NCI-H446 (cell line): ENCODE data around the gene POMGNT1.

ENCODE experiments used
- DNase-seq, 2 experiments: peaks; one replicate each; lab custom pipeline; 2025; lab: John Stamatoyannopoulos, UW

Gene POMGNT1

DNA sequence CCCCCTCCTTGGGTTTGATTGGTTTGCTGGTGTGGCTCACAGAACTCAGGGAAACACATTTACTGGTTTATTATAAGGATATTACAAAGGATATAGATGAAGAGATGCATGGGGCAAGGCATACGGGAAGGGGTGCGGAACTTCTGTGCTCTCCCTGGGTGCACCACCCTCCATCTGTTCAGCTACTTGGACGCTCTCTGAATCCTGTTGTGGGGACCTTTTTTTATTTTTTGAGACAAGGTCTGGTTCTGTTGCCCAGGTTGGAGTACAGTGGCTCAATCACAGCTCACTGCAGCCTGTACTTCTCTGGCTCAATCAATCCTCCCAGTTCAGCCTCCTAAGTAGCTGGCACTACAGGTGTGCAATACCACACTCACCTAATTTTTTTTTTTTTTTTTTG, 12.3 kb upstream of the POMGNT1 start:
- DNase-seq, result no peak

DNA sequence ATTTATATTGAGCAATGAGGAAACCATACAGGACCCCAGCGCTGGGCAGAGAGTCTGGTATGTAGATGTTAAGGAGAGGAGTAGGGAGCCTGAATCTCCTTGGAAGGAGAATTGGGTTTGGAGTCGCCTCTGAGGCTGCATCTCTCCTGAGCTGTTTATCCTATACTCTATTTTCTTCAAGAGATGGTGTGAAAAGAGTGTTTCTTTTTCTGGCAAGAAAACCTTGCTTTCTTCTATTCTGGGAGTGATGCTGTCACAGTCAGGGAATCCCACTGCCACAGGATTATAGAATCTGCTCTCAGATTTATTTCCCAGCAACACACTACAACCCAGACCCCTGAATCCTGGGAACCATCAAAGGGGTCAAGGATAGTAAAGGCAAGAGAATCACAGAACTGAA, 8.2 kb upstream of the POMGNT1 start:
- no peak for DNase-seq

DNA sequence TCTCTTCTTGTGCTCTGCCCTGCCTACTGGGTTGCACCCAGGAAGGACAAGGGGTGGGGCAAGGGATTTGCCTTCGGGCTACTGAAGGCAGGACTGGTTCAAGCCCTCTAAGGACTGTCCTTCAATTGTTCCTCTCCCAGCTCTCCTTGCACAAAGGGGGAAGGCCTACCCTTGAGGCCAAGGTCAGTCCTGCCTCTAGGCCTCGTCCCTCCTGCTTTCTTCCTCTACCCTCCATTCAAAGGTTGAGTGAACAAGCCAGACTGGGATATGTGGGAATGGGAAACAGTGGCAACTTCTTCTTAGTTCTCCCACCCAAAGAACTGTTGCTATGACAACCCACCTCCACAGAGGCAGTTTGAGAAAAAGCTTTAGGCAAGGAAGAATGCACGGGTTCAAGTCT, 7.6 kb upstream of the POMGNT1 start:
- DNase-seq, result no peak

DNA sequence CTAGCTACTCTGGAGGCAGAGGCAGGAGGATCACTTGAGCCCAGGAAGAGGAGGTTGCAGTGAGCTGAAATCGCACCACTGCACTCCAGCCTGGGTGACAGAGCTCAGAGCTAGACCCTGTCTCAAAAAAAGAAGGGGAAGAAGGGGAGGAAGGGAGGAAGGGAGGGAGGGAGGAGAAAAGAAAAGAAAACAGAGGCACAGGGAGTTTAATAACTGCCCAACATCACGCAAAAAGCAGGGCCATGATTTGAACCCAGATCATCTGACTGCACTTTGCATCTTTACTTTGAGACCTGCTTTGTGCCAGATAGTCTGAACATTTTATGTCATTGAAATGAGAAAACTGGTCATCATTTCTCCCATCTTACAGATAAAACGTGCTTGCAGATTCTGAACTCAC, 6.9 kb upstream of the POMGNT1 start:
- DNase-seq, result no peak

DNA sequence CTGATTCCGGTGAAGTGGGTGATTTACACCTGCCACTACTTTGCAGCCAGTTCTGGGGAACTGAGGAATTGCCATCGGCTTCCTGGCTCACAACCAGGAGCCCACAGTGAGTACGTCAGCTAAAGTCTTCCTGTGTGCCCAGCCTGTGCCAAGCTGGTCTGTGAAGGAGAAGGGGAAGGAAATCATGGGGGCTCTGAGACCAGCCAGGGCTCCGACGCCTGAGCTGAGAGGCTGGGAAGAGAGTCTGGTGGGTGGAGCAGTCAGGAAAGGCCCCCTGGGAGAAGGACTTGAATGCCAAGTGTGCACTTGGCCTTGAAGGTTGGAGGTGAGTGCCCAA, 6.1 kb upstream of the POMGNT1 start:
- no peak for DNase-seq

DNA sequence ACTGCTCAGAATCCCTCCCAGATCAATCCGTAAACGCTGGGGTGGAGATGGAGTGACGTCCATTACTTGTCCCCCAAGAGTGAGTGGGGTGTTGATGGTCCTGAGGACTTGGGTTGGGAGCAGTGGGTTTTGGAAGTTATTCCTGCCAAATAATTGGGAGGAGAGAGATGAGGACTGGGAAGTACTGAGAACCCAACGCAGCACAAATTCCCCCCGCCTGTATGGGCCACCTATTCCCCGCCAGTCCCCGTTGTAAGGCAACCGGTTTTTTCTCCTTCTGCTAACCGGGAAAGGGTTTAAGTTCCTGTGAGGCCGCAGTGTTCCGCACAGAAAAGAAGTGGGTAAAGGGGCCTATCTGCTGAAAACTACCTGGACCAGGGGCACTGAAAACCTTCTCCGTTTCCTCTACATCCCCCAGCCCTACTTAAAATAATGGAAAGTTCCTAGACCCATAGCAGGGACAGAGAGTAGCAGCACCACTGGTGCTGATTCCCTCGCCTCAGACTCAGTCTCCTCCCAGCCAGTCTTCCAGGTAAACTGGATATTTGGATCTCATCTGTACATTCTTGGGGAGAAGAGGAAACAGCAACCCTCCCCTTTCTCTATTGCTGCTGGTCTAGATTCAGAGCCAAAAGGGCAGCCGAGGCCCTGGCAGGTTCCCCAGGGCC, 5.6 kb upstream of the POMGNT1 start:
- DNase-seq, result no peak

DNA sequence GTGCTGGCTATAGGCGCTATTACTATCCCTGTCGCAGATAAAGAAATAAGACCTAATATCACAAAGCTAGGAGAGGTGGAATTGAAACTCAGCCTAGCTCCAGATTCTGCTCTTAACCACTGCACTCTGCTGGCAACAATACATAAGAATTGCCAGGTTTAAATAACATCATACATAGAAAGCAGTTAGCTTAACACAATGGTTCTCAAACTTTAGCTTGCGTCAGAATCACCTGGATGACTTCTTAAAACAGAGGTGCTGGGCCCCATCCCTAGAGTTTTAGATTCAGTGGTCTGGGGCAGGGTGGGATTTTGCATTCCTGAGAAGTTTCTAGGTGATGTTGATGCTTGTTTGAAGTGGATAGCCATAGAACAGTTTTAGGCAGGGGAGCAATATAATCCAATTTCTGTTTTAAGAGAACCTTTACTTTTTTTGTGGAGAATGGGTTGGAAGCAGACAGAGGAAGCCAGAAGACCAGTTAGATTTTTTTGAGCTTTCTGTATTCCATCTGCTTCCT, 1.1 kb upstream of the POMGNT1 start:
- no peak for DNase-seq

DNA sequence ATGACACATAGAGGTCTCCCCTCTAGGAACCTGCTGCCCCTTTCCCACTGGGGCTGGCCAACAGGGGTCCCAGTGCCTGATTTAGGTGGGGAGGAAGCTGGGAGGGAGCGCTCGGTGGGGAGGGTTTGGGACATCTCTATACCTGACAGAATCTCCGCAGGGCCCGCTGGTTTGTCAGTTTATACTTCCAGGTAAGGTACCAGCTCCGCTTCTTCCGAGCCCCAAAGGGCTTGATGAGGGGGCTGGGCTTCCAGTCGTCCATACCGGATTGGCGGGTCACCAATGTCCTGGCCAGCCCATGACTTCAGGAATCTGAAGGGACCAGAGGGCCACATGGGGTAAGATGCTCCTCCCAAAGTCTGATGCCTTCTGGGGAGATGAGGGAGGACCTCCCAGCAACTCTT, 672 bp downstream of the POMGNT1 start:
- no peak for DNase-seq

DNA sequence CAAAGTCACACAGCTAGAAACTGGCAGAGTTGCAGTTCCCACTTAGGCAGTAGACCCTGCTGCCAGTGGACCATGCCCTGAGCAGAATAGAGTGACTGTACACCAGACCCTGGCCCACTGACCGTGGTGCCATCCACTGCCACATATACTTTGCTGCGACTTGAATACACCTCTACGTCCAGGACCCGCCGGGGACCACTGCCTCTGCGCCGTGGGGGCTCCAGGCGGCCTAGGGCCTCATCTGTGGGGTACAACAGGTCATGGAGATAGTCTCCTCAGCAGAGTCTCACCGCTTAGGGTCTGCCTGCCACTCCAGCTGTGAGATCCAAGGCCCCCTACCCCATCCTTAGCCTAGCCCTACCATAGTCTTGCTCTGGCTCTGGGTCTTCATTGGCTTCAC, 1.6 kb downstream of the POMGNT1 start:
- DNase-seq, result no peak

DNA sequence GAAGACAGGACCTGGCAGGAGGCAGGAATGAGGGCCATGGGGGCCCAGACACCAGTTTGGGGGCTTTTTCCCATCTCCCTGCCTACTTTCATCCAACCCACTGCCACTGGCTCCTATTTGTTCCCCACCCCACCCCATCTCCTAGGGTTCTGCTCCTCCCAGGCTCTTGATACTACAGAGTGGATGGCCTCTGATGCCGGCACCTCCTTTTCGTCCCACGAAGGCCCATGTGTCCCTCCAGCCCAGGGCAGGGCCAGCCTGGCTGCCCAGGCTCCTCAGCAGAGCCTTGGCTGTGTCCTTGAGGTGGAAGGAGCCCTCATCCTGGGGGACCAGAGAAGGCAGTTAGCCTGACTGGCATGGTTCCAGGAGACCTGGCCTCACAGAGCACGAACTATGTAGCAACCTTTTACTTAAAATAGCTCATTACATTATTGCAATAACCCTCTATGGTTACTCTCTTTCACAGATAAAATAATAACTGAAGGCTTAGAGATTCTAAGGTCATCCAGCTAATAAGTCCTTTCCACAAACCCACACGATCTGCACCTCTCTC, 3.5 kb downstream of the POMGNT1 start:
- no peak for DNase-seq

DNA sequence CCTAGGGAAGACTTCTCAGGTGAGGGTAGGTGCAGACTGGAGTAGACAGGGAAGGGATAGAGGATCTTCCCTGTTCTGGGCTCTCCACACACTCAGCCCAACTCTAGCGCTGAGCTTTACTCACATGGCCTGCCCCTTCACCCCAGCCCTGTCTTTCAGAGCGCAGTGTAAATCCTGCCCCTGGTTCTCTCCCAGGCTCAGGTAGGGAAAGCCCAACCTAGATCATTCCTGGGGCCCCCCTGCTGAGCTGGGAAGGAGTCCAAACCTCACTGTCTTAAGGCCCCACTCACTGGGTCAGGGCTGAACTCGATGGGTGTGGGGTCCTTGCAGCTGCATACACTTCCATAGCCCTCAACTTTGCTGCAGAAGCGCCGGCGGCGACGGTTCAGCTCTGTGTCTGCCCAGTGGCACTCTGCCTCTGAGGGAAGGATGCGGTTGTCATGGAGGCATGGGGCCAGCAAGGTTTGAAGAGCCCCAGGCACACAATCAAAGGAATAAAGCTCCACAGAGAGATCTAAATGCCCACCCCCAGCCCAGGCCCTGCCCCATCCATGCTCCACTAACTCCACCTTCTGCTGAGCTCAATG, 4.2 kb downstream of the POMGNT1 start:
- DNase-seq, result no peak

DNA sequence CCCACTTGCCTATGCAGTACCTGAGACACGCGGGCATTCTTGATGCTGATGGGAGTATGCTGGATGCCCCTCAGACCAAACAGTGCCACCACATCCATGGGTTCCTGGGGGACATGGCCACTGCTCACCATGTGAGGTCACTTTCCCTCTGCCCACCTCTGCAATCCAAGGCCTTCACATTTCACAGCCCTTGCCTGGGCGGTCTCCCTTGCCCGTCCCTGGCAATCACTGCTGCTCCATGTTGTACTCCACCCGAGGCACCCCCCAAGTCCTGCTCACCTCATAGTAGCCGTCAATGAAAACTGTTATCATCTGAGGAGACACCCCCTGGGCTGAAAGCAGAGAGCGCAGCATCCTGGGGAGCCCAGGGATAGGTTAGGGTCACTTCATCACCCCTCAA, 4.9 kb downstream of the POMGNT1 start:
- DNase-seq, result no peak

DNA sequence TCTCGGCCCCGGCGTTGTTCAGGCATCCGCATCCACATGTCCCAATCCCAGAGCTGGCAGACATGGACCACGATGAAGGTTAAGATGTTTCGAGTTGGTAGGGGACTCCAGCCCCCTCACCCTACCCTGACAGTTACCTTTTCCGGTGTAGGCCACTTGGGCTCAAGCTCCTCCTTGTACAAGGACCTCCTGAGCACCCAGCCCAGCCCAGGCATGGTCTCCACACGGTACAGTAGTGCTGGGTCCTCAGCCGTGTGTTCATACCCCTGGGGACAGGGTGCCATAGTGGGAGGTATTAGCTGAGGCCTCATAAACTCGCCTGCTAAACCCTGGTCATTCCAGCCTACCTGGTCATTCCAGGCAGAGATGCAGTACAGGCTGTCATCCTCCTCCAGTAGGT, 6.1 kb downstream of the POMGNT1 start:
- no peak for DNase-seq

DNA sequence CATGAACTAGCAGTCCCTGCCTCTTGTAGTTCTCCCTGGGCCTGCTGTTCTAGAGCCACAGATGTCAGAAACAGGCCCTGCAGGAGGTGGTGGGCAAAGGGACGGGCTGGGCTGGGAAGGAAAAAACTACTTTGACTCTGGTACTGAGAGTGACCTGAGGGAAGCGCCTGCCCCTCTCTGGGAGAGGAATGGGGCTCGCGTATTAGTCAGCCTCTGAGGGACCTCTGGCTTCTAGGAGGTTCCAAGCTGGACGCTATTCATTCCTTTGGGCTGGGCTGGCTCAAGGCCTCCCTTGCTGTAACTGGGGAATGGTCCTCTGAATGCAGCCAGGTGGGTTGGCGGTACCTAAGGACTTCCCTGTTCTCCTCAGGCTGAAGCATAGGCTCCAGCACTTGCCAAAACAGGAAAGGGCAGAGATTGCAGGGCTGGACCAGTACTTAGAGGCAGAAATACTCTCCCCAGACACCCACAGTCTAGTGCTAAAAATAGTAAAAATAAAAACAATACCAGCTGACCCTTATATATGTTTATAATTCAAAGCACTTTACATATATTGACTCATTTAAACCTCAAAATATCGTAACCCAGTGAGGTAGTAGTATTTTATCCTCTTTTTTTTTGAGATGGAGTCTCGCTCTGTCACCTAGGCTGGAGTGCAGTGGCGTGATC, 7.1 kb downstream of the POMGNT1 start:
- no peak for DNase-seq

DNA sequence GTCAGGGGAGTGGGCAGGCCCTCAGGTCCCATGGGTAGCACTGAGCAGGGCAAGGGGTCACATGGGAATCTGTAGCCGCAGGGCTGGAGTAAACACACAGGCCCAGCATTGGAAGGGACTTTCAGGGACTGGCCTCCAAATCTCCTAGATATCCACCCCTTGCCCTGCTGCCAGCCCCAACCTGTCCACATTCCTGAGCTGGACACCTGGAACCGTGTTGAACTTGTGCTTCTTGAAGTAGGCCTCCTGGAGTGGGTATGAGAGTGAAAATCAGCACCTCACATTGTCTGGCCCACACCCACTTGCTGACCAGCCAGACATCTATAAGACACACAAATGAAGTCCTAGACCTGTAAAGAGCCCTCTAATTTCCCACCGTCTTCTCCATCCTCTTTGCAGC, 7.7 kb downstream of the POMGNT1 start:
- no peak for DNase-seq

DNA sequence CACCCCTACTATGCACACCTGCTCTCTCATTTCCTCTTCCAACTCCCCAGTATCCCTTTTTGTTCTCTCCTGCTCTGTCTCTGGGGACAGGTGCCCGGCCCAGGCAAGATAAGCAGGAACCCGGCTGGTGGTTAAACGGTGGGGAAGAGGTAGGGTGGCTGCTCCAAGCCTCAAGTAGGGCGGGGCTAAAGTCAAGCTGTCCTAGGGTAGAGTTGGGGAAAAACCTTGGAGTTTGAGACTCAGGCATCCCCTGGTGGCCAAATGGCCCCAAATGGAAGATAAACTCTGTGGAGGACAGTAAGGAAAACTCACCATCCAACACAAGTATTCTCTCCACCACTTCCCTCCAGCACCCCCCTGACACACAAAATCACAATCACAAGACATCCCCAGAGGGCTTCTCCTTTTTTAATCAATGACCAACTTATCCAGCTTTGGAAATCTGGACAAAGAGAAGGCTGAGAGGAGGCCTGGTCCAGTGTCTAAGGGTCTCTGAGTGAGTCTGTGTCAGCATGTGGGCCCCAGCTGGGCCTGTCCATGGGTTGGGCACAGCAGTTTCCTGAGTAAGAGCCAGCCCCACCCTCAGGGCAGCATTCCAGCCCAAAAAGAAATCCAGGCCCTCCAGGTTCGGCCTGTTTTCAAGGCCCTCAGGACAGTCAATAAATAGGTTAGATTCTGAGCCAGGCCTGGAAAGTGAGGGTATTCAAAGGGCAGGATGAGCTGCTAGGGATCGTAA, 9.8 kb downstream of the POMGNT1 start:
- no peak for DNase-seq

DNA sequence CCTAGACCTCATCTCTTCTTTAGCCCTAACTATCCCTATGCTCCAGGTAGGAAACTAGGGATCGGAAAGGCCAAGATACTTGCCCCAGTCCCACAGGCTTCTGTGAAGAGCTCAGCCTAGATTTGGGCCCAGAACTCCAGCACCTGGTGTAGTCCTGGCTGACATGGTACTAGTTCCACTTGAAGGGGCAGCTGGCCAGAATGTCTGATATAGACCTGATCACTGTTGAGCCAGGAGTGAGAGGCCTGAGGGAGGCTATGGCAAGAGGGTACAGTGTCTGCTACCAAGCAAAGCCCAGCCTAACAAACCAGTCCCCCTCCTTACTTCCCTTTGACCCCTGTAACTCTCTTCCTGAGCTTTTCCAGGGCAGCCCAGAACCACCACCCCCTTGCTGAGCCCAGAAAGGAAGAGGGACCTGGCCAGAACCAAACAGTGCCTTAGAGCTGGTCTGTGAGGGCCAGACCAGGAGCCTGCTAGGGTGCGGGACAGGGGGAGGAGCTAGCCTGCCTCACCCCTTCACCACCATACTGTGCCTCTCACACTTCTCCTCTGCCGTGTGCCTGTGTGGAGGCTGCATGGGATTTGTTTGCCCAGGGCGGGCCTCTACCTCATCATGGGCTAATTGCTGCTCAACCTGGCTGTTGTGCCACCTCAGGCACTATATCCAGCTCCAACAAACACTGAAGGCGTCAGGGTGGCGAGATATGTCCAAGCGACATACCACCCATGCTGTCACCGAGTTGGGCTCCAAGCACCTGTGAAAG, 10.9 kb downstream of the POMGNT1 start:
- DNase-seq, result no peak

DNA sequence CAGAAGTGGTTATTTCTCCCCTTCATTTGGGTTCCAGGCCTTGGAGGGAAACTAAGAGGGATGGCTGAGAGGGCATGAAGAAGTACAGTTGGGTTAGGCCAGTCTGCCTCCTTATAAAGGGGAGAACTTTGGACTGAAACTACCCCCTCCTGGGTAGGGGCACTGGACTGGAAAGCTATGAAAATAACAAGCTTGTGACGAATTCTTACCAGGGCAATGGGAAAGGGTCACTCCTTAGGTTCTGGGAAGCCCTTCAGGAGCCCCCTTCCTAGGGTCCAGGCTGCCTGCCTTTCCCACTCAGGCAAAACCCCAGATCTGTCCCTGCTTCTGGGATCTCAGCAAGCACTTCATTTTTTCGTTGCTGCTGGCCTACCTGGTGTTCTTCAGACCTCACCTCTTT, 12.2 kb downstream of the POMGNT1 start:
- no peak for DNase-seq

DNA sequence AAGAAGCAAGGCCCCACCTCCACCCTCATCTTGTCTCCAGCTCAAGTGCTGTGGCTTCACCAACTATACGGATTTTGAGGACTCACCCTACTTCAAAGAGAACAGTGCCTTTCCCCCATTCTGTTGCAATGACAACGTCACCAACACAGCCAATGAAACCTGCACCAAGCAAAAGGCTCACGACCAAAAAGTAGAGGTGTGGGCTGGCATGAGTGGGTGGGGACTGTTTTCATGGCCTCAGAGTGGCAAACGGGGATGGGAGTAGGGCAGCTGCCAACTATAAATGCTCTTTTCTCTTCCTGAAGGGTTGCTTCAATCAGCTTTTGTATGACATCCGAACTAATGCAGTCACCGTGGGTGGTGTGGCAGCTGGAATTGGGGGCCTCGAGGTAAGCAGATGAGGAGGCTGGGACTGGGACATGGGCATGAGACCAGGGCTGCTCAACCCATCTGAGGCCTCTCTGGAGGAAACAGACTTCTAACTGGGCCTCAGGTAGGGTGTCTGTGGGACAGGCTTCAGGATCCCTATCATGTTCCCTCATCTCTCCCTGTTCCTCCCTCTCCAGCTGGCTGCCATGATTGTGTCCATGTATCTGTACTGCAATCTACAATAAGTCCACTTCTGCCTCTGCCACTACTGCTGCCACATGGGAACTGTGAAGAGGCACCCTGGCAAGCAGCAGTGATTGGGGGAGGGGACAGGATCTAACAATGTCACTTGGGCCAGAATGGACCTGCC, 13.1 kb downstream of the POMGNT1 start:
- DNase-seq, result no peak

DNA sequence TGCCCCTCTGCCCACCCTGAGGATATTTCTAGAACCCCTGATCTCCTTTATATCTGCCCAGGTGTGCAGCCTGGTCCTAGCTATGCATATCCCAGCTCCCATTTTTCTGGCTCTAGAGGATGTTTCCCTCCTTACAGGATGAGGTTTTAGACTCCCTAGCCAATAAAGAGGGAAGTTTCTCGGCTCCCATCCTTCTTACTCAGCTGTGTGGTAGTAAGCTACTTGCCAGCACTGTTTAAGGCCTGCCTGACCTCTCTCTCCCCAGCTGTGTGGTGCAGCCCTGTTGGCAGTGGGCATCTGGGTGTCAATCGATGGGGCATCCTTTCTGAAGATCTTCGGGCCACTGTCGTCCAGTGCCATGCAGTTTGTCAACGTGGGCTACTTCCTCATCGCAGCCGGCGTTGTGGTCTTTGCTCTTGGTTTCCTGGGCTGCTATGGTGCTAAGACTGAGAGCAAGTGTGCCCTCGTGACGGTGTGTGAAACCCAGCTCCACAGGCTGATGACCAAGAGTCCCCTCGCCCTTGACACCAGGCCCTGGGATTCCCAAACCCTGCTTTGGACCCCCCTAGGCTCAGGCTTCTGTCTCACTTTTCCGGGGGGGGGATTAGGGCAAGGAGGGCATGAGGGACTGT, 14.2 kb downstream of the POMGNT1 start:
- DNase-seq, result no peak
